ENCODE measurements around the gene DOLPP1. TPM values are rescaled to one million over a fixed set of nuclear protein-coding genes. Genes with fewer than 3 reads are reported as not detected.
"Not testable (repeated sequence)": the region's sequence is repeated elsewhere in the genome, so short reads cannot be mapped to it uniquely, and the experiment has no call there.

The DOLPP1 gene
- total RNA-seq, 1 experiment from 2014 or later, result 27.3 TPM

- TF ChIP-seq CTCF (conservative IDR thresholded peaks at IDR 0.05; ENCODE audit: low read depth, low read length) (no peak), EZH2 (IDR thresholded peaks at IDR 0.05; ENCODE audit: low read length, unreplicated experiment) (no peak), EZH2phosphoT487 (IDR thresholded peaks at IDR 0.05; ENCODE audit: borderline replicate concordance, low read length) (no peak)
Observed at GRCh38 chr9:129111528-129112151, 30.7 kb downstream of the DOLPP1 start.

DNA sequence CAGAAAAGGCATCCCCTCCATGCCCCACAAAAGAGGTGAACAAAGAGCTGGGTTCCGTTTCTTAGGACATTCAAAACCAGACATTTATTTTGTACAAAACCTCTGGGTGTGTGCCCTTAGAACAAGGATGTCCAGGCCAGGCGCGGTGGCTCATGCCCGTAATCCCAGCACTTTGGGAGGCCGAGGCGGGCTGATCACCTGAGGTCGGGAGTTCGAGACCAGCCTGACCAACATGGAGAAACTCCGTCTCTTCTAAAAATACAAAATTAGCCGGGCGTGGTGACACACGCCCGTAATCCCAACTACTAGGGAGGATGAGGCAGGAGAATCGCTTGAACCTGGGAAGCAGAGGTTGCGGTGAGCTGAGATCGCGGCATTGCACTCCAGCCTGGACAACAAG is 31.6 kb downstream of the DOLPP1 start:
- POLR2A ChIA-PET (ENCODE audit: unreplicated experiment); BruUV-seq (replicated peaks); H3K9me3 ChIP-seq (ENCODE audit: low read length); intact Hi-C loops (cut with micrococcal nuclease); H3K27me3 ChIP-seq (ENCODE audit: low read length); ATAC-seq; H4K20me1 ChIP-seq (ENCODE audit: low read length); H3K27ac ChIP-seq (ENCODE audit: low read length); H2AFZ ChIP-seq (ENCODE audit: low read length); H3F3A ChIP-seq (ENCODE audit: low read length, unreplicated experiment); DNase-seq; H3K36me3 ChIP-seq (ENCODE audit: low read depth, low read length); H3K9me2 ChIP-seq (replicated peaks; ENCODE audit: low read length): not testable (repeated sequence)
- H3K4me1 ChIP-seq (ENCODE audit: insufficient read depth, low read length), result peaks cover 11% of the 10 kb centered on the region
- peaks cover 59% of the 10 kb centered on the region for H3K79me2 ChIP-seq (ENCODE audit: low read length)
- peak overlapping the region; percentile 86 for H3K9ac ChIP-seq (ENCODE audit: low read length)
- H3K4me3 ChIP-seq (ENCODE audit: low read length), result peak overlapping the region; percentile 78
- CTCF ChIA-PET, result interaction anchor here (1.2 kb wide), 1 partner anchor 19 kb away, joined by 5 read pairs; no protein-coding TSS in a partner anchor
- peak overlapping the region; percentile 99 for H3K4me2 ChIP-seq (ENCODE audit: low read length)

More at GRCh38 chr9:129111528-129112151, 30.7 kb downstream of the DOLPP1 start:
- DNase-seq (peak; percentile 39), ATAC-seq (peak; percentile 27)
- ChIA-PET POLR2A (ENCODE audit: unreplicated experiment) (interaction anchor here (0.6 kb wide), 1 partner anchor 62 kb away, joined by 10 read pairs; no protein-coding TSS in a partner anchor), CTCF (interaction anchor here (1.0 to 1.2 kb wide), 2 partner anchors 20 to 83 kb away, joined by 3 to 5 read pairs; partner anchors contain the start of gene SH3GLB2)
- H4K20me1 ChIP-seq (ENCODE audit: low read length), result no peaks in the 10 kb centered on the region
- H3F3A ChIP-seq (ENCODE audit: low read length, unreplicated experiment), result no peaks in the 10 kb centered on the region
- peak overlapping the region; percentile 78 for H3K4me3 ChIP-seq (ENCODE audit: low read length)
- peak overlapping the region; percentile 86 for H3K9ac ChIP-seq (ENCODE audit: low read length)
- peak overlapping the region; percentile 99 for H3K4me2 ChIP-seq (ENCODE audit: low read length)
- peak overlapping the region; percentile 71 for H3K27ac ChIP-seq (ENCODE audit: low read length)
- no TSS peak for BruUV-seq (replicated peaks)
- peaks cover 12% of the 10 kb centered on the region for H3K4me1 ChIP-seq (ENCODE audit: insufficient read depth, low read length)
- intact Hi-C loops (cut with micrococcal nuclease), result loop anchor here (2.0 kb wide), 1 partner anchor 31 kb away; the partner anchor contains the start of gene DOLPP1
- no peaks in the 10 kb centered on the region for H3K27me3 ChIP-seq (ENCODE audit: low read length)
- peaks cover 50% of the 10 kb centered on the region for H3K79me2 ChIP-seq (ENCODE audit: low read length)
- no peaks in the 10 kb centered on the region for H3K36me3 ChIP-seq (ENCODE audit: low read depth, low read length)
- H3K9me2 ChIP-seq (replicated peaks; ENCODE audit: low read length), result no peaks in the 10 kb centered on the region
- peak overlapping the region; percentile 85 for H2AFZ ChIP-seq (ENCODE audit: low read length)
- no peaks in the 10 kb centered on the region for H3K9me3 ChIP-seq (ENCODE audit: low read length)

DNA sequence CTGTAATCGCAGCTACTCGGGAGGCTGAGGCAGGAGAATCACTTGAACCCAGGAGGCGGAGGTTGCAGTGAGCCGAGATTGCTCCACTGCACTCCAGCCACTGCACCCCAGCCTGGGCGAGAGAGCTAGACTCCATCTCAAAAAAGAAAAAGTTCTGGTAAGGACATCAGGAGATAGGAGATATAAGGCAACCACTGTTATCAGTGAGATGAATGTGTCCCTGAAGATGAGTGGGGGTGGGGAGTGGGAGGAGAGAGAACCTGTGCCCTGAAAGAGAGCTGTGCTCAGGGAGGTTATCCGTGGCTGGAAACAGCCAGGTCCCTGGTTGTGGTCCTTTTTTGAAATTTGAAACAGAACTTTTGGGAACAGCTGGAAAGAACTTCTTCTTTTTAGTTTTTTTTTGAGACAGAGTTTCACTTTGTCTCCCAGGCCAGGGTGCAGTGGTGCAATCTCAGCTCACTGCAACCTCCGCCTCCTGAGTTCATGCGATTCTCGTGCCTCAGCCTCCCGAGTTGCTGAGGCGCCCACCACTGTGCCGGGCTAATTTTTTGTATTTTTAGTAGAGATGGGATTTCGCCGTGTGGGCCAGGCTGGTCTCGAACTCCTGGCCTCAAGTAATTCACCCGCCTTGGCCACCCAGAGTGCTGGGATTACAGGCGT is 32.9 kb downstream of the DOLPP1 start:
- Histone ChIP-seq H3F3A (ENCODE audit: low read length, unreplicated experiment) (no peaks in the 10 kb centered on the region), H4K20me1 (ENCODE audit: low read length) (no peaks in the 10 kb centered on the region), H3K9me2 (replicated peaks; ENCODE audit: low read length) (no peaks in the 10 kb centered on the region), H3K9me3 (ENCODE audit: low read length) (no peaks in the 10 kb centered on the region), H3K27ac (ENCODE audit: low read length) (no peak overlapping the region), H3K27me3 (ENCODE audit: low read length) (no peaks in the 10 kb centered on the region), H3K4me3 (ENCODE audit: low read length) (no peak overlapping the region), H3K4me2 (ENCODE audit: low read length) (no peak overlapping the region), H2AFZ (ENCODE audit: low read length) (no peak overlapping the region), H3K79me2 (ENCODE audit: low read length) (peaks cover 67% of the 10 kb centered on the region), H3K36me3 (ENCODE audit: low read depth, low read length) (no peaks in the 10 kb centered on the region), H3K4me1 (ENCODE audit: insufficient read depth, low read length) (peaks cover 7% of the 10 kb centered on the region; the same call in 1 of the 2 replicates), H3K9ac (ENCODE audit: low read length) (no peak overlapping the region)
- DNase-seq (no peak), ATAC-seq (no peak)
- ChIA-PET CTCF (no interaction called here), POLR2A (ENCODE audit: unreplicated experiment) (no interaction called here)
- TF ChIP-seq EZH2phosphoT487 (IDR thresholded peaks at IDR 0.05; ENCODE audit: borderline replicate concordance, low read length) (no peak), EZH2 (IDR thresholded peaks at IDR 0.05; ENCODE audit: low read length, unreplicated experiment) (no peak), CTCF (conservative IDR thresholded peaks at IDR 0.05; ENCODE audit: low read depth, low read length) (no peak)
- intact Hi-C loops (cut with micrococcal nuclease), result no loop called here
- no TSS peak for BruUV-seq (replicated peaks)

Data from PC-3 (cell line).